ENCODE data around the gene TDRD15. TPM values are rescaled to one million over a fixed set of nuclear protein-coding genes. Genes with fewer than 3 reads are reported as not detected.

The TDRD15 gene
- total and polyA plus RNA-seq, 2 of the 4 experiments (the other 2 are of a cell fraction) = not detected

- intact Hi-C loops (cut with micrococcal nuclease) (no loop called here), dilution Hi-C loops (cut with HindIII; ENCODE audit: low sequenced_read_pairs, unreplicated experiment) (no loop called here), in situ Hi-C loops (cut with MboI; ENCODE audit: low sequenced_read_pairs) (no loop called here)
- H3K27me3 ChIP-seq (ENCODE audit: control insufficient read depth, insufficient read depth, low read length) = no peaks in the 10 kb centered on the region
- no peak overlapping the region for H3K4ac ChIP-seq (ENCODE audit: low read depth, low read length)
- H3K79me1 ChIP-seq (ENCODE audit: low read depth in 1 of 2, low read length in 2 of 2) = no peaks in the 10 kb centered on the region
- no peaks in the 10 kb centered on the region for H4K20me1 ChIP-seq (ENCODE audit: insufficient read depth, low read length)
- no peak overlapping the region for H3K18ac ChIP-seq (ENCODE audit: low read depth, low read length)
- no peak overlapping the region for H3K27ac ChIP-seq (ENCODE audit: insufficient read depth, low read length)
- DNase-seq (no peak), ATAC-seq (ENCODE audit: low read depth) (no peak)
- no peak overlapping the region for H2AK9ac ChIP-seq (replicated peaks; ENCODE audit: low read depth, low read length, poor library complexity)
- H4K5ac ChIP-seq (ENCODE audit: low read depth, low read length) = no peak overlapping the region
- H2BK15ac ChIP-seq (ENCODE audit: low read depth, low read length) = no peak overlapping the region
- no peak overlapping the region for H3K4me2 ChIP-seq (ENCODE audit: low read depth, low read length)
- H4K91ac ChIP-seq (ENCODE audit: insufficient read depth, low read depth, low read length) = no peak overlapping the region
- no peak overlapping the region for H3K9ac ChIP-seq (ENCODE audit: low read depth, low read length)
- H3K9me3 ChIP-seq (ENCODE audit: control insufficient read depth, insufficient read depth, low read length) = no peaks in the 10 kb centered on the region
- POLR2A ChIA-PET (ENCODE audit: unreplicated experiment) = no interaction called here
- H2BK5ac ChIP-seq (ENCODE audit: low read depth, low read length, poor library complexity, severe bottlenecking) = no peak overlapping the region
- no peak overlapping the region for H2BK120ac ChIP-seq (ENCODE audit: low read depth, low read length)
- no peaks in the 10 kb centered on the region for H3K9me1 ChIP-seq (ENCODE audit: insufficient read depth, low read length)
- no peaks in the 10 kb centered on the region for H3K36me3 ChIP-seq (ENCODE audit: control insufficient read depth, insufficient read depth, low read length)
- TF ChIP-seq CHD1 (IDR thresholded peaks at IDR 0.05; ENCODE audit: low read depth, low read length) (no peak), BHLHE40 (IDR thresholded peaks at IDR 0.05; ENCODE audit: low read depth, low read length) (no peak), USF2 (IDR thresholded peaks at IDR 0.05; ENCODE audit: low read depth, low read length) (no peak), ELK1 (IDR thresholded peaks at IDR 0.05; ENCODE audit: borderline replicate concordance, low read depth, low read length) (no peak), CEBPB (IDR thresholded peaks at IDR 0.05; ENCODE audit: low read depth, low read length) (no peak), RAD21 (IDR thresholded peaks at IDR 0.05; ENCODE audit: low read length) (no peak), RCOR1 (IDR thresholded peaks at IDR 0.05; ENCODE audit: insufficient replicate concordance, low read length) (no peak), FOS (IDR thresholded peaks at IDR 0.05; ENCODE audit: low read depth, low read length) (no peak), RFX5 (IDR thresholded peaks at IDR 0.05; ENCODE audit: low read depth, low read length) (no peak), MAZ (IDR thresholded peaks at IDR 0.05; ENCODE audit: borderline replicate concordance, low read depth, low read length) (no peak), POLR2A (IDR thresholded peaks at IDR 0.05; ENCODE audit: low read depth, low read length) (no peak), MXI1 (IDR thresholded peaks at IDR 0.05; ENCODE audit: borderline replicate concordance, low read depth, low read length) (no peak), MAFK (IDR thresholded peaks at IDR 0.05; ENCODE audit: low read depth, low read length) (no peak)
- H3K56ac ChIP-seq (ENCODE audit: extremely low read depth, insufficient read depth, low read length) = no peak overlapping the region
- no peak overlapping the region for H2BK20ac ChIP-seq (ENCODE audit: low read depth, low read length)
- no peak overlapping the region for H2AK5ac ChIP-seq (ENCODE audit: low read depth, low read length)
- no peak overlapping the region for H3K14ac ChIP-seq (replicated peaks; ENCODE audit: low read depth, low read length)
- H3K23ac ChIP-seq (ENCODE audit: low read depth, low read length) = no peak overlapping the region
- H2AFZ ChIP-seq (replicated peaks; ENCODE audit: low read length, poor library complexity) = no peak overlapping the region
- CTCF ChIA-PET = no interaction called here
- H3K4me1 ChIP-seq (ENCODE audit: control insufficient read depth, insufficient read depth, low read length) = no peaks in the 10 kb centered on the region
- H3K4me3 ChIP-seq (ENCODE audit: insufficient read depth, low read depth, low read length) = no peak overlapping the region
- no CpG with 5 or more reads among the region's 3 CpGs for WGBS, 2 experiments (ENCODE audit: extremely low coverage in 2 of 2, insufficient read length in 1 of 2)
- H4K8ac ChIP-seq (ENCODE audit: low read depth in 2 of 2, low read length in 2 of 2) = no peak overlapping the region
- BruUV-seq (replicated peaks) = no TSS peak
Observed at GRCh38 chr2:21155365-21156136, 31.8 kb downstream of the TDRD15 start.
